HG03354 (cell line): Measurements from ENCODE around the gene DENND10.
"Not testable (repeated sequence)": the region's sequence is repeated elsewhere in the genome, so short reads cannot be mapped to it uniquely, and the experiment has no call there.

ENCODE experiments used
- ATAC-seq: cut with Tn5 transposase; IDR thresholded peaks from one replicate; pipeline ENCODE4 v1.9.1; 2021; ENCODE audit warnings: mild to moderate bottlenecking; ENCODE audit not compliant: unreplicated experiment, poor library complexity, severe bottlenecking

The DENND10 gene

DNA sequence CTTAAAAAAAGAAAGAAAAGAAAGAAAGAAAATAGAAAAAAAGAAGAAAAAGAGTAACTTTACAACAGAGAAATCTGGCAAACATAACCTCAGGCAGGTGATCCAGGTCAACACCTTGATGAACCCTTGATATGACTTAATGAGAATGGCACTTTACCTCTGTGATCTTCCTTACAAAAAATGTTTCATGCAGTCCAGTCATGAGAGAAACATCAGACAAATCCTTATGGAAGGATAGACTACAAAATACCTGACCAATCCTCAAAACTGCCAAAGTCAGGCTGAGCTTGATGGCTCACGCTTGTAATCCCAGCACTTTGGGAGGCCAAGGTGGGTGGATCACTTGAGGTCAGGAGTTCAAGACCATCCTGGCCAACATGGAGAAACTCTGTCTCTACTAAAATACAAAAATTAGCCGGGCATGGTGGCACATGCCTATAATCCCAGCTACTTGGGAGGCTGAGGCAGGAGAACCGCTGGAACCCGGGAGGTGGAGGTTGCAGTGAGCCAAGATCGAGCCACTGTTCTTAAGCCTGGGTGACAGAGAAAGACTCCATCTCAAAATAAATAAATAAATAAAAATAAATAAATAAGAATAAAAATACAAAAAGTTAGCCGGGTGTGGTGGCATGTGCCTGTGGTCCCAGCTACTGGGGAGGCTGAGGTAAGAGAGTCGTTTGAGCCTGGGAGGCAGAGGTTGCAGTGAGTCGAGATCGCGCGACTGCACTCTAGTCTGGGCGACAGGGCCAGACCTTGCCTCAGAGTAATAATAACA lies 7.1 kb upstream of the DENND10 start:
- not testable (repeated sequence) for ATAC-seq

DNA sequence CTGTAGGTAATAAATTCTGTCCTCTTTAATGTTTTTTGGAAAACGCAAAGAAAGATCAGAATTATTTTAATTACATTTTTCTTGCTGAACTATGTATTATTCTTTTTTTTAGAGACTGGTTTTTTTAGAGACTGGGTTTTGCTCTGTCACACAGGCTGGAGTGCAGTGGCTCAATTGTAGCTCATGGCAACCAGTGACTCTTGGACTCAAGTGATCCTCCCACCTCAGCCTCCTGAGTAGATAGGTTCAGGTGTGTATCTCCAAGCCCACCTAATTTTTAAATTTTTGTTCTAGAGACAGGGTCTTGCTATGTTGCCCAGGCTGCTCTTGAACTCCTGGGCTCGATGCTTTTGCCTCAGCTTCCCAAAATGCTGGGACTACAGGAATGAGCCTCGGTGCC lies 5.3 kb upstream of the DENND10 start:
- ATAC-seq, result no peak

DNA sequence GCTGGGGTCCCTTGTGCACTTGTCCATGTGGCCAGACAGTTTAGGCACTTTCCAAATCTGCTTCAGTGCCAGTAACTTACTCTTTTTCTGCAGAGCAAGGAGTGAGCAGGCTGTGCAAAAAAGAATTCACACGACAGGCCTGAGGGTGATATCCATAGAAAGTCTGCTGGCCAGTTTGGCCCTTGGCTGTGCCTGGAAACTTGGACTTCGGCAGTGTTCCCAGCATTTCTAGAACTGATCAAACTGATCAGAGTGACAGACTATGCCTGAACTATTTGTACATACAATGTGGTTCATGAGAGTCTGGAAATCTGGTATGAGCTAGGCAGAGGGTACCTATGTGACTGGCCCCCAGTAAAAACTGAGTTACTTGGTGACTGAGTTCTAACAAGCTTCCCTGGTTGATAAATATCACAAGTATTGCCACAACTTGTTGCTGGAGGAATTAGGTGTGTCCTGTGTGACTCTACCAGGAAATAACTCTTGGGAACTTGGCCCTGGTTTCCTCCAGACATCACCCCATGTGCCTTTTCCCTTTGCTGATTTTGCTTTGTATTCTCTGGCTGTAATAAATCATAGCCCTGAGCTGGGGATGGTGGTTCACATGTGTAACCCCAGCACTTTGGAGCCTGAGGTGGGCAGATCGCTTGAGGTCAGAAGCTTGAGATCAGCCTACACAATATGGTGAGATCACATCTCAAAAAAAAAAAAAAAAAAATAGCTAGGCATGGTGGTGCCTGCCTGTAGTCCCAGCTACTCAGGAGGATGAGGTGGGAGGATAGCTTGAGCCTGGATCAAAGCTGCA lies 3.3 kb upstream of the DENND10 start:
- no peak for ATAC-seq

DNA sequence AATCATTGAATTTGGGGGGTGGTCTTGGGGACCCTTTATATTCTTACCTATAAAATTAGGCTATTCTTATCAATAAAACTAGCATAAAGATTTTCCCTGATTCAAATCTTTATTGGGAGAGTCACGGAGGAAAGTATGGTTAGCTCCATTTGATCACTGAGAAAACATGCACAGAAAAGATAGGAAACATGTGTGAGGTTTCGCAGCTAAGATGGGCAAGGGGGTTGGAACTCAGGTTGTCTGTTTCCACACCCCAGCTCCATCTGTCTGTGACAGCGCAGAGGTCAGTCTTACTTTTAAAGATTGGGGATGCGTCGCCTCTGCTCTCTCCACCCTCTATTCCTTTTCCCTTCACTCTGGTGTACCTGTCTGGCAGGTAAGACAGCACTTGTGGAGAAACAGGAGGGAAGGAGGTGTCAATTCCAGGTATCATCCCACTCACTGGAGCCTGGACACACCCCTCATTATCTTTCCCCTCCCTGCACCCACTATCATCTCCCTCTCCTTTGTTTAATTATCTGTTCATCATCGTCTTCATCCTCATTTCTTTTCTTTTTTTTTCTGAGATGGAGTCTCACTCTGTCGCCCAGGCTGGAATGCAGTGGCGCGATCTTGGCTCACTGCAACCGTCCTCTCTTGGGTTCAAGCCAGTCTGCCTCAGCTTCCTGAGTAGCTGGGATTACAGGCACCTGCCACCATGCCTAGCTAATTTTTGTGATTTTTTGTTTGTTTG lies 2.4 kb upstream of the DENND10 start:
- ATAC-seq, result no peak

DNA sequence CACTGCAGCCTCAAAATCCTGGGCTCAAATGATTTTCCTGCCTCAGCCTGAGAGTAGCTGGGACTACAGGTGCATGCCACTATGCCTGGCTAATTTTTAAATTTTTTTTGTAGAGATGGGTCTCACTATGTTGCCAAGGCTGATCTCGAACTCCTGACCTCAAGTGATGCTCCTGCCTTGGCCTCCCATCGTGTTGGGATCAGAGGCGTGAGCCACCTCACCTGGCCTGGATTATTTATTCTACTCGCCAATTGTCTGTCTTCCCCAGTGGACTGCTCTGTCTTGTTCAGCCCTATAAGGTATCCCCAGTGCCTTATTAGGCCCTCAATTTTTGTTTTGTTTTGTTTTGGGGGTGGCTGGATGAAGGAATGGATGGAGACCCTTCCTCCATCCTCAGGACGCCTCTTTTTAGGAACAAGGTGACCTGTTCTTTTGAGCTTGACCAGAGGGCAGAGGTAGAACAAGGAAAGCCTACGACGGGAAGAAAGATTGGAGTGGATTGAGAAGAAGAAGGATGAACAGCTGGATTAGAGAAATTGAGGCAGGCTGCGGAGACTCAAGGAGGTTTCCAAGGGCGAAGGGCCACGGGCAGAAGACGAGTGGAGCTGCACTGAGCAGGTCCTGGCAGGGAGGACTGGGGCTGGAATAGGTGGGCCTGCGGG lies 541 bp upstream of the DENND10 start:
- ATAC-seq, result no peak

DNA sequence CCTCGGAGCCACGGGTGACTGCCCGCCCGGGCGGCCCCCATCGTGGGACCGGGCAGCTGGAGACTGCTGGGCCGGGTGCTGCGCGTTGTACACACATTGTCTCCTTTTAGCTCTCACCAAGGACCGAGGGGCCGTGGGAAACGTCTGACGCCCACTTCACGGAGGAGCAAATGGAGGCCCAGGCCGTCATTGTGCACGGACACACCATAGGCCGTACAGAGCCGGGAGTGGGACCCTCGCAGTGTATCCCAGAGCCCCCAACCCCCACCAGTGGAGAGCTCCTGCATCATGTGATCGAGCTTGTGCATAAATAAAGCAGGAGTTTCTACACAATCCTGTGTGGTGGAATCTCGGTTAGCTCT lies 722 bp downstream of the DENND10 start:
- no peak for ATAC-seq

DNA sequence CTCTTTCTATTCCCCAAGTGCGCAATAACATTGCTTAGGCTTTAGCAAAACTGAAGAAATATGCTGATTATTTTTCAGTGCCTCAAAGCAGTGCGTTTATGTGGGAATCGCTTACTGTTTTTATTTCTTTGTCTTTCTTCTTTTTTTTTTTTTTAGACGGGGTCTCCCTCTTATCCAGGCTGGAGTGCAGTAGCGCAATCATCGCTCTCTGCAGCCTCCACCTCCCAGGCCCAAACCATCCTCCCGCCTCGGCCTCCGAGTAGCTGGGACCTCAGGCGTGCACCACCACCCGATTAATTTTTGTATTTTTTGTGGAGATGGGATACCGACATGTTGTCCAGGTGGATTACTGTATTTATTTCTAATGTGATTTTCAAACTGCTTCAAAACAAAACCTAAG lies 1.2 kb downstream of the DENND10 start:
- no peak for ATAC-seq

DNA sequence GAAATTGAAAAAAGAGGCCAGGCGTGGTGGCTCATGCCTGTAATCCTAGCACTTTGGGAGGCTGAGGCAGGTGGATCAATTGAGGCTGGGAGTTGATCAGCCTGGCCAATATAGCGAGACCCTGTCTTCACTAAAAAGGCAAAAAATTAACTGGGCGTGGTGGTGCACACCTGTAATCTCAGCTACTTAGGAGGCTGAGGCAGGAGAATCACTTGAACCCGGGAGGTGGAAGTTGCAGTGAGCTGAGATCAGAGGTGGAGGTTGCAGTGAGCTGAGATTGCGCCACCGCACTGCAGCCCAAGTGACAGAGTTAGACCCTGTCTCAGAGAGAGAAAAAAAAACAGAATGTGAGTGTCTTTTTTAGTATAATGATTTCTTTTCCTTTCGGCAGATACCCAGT lies 2.0 kb downstream of the DENND10 start:
- not testable (repeated sequence) for ATAC-seq

DNA sequence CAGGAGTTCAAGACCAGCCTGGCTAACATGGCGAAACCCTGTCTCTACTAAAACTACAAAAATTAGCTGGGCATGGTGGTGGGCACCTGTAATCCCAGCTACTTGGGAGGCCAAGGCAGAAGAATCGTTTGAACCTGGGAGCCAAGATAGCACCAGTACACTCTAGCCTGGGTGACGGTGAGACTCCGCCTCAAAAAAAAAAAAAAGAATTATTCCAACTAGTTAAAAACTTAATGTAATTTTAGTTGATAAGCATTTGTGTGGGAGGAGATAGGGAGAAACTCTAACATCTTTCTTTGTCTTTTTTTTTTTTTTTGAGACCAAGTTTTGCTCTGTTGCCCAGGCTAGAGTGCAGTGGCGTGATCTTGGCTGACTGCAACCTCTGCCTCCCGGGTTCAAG lies 3.2 kb downstream of the DENND10 start:
- ATAC-seq, result not testable (repeated sequence)

DNA sequence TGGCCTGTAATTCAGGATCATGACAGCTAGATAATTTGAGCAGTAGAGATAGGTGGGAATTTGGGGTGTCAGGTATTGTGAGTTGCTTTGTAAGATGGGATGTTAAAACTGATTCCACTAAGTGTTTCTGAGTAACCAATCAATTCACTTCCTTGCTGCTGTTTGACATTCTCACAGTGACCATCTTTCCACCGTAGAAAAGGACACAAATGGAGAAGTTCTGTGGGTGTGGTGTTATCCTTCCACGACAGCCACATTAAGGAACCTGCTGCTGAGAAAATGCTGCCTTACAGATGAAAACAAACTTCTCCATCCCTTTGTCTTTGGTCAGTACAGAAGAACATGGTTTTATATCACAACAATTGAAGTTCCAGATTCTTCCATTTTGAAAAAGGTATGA lies 3.9 kb downstream of the DENND10 start:
- not testable (repeated sequence) for ATAC-seq

DNA sequence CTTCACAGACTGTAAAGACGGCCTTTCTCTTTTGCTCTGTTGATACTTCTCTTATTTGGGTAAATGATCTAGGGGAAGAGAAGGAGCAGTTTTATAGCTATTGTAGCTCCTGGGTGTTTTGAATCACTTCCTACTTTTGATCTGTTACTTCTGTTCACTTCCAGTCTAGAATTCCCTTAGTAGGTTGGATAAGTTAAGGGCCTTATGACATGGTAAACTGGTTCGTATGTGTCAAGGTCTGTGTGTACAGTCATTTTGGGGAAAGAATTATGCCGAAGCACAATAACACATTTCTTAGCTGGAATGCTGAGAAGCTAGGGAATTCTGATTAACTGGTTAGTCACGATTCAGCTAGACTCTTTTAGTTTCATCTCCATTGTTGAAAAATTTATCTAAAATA lies 8.1 kb downstream of the DENND10 start:
- no peak for ATAC-seq

DNA sequence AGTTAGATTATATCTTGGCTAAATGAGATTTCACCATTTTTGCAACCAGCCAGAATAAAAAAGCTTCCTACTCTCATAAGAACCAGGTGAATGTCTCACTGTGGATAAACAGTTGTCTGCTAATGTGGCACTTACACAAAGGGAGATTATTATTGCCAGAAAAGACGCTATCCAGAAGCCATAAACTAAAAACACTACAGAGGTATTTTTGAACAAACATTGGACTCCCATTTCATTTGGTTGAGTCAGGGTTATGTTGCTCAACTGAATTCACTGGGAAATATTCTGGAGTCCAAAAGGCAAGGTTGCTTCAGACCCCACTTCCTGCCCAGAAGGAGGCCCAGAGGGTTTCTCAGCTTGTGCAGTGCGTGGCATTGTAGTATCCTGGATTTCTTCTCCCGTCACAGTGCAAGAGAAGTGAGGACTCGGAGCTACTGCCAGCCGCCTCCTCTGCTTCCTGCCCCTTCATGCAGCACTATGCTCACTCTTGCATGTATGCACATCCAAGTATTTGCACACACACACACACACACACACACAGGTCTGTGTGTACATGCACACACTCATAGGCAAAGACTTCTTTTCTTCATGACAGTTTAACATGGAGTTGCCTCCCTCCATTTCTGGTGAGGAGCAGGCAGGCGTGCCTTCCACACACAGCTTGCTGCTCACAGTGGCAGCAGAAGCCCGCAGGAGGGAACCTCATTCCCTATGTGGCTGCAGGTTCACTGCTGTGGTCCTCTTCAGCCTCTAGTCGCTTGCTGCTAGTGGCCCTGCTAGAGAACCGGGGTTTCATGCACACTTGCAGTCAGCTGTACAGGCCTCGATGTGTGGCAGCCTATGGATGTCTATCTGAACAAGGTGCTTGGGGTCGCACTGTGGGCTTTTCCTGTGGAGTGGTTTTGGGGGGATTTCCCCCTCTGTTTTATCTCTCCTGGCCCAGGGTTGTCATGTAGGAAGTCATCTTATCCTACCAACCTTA lies 10.1 kb downstream of the DENND10 start:
- no peak for ATAC-seq

DNA sequence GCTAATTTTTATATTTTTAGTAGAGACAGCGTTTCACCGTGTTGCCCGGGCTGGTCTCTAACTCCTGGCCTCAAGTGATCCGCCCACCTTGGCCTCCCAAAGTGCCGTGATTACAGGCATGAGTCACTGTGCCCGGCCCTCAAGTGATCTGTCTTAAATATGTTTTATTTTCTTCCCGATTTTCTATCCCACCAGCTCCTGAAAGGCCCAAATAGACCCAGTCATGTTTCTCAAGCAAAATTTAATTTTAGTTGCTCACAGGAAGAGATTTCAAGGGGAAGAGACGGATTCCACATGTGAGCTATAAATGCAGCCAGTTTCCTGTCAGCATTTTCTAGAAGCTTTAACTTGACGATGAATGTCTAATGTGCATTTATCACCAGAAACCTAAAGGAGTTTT lies 12.0 kb downstream of the DENND10 start:
- no peak for ATAC-seq

DNA sequence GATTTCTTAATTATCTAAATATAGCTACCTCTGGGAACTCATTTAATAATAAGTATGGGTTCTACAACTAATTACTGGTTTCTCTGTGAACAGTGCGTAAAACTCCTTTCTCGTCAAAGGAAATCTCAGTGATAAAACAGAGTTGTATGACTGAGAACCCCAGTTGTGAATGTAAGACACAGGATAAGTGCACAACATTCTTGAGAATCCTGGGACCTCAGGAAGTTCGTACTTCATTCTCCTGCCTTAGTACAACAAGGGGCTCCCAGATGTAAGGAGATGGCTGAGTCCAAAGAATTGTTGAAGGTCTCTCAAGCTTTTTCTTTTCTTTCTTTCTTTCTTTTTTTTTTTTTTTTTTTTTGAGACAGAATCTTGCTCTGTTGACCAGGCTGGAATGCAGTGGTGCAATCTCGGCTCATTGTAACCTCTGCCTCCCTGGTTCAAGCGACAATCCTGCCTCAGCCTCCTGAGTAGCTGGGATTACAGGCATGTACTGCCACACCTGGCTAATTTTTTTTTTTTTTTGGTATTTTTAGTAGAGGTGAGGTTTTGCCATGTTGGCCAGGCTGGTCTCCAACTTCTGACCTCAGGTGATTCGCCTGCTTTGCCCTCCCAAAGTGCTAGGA lies 12.5 kb downstream of the DENND10 start:
- ATAC-seq, result no peak

DNA sequence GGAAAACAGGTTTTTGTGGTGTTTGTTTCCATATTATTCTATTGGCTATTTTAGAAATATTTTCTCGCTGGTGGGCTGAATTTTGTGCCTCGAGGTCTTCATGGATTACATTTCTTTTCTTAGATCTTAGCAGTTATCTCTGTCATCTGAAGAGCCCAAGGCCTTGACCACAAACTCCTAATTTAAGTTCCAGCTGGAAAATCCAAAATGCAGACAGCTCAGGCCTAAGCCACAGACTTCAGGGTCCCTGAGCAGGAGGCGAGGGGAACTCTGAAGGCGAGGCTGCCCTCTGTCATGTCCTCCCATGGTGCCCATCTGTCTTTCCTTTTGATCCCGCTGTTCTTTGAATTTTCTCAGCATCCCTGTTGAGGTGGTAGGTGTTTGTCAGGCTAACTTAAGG lies 14.3 kb downstream of the DENND10 start:
- no peak for ATAC-seq

DNA sequence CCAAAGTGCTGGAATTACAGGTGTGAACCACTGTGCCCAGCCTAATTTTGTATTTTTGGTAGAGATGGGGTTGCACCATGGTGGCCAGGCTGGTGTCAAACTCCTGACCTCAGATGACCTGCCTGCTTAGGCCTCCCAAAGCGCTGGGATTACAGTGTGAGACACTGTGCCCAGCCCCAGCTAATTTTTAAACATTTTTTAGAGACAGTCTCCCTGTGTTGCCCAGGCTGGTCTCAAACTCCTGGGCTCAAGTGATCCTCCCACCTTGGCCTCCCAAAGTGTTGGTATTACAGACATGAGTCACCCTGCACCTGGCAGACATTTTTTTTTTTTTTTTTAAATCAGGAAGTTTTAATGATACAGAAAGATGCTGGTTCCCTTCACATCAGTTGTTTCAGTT lies 15.5 kb downstream of the DENND10 start:
- no peak for ATAC-seq

DNA sequence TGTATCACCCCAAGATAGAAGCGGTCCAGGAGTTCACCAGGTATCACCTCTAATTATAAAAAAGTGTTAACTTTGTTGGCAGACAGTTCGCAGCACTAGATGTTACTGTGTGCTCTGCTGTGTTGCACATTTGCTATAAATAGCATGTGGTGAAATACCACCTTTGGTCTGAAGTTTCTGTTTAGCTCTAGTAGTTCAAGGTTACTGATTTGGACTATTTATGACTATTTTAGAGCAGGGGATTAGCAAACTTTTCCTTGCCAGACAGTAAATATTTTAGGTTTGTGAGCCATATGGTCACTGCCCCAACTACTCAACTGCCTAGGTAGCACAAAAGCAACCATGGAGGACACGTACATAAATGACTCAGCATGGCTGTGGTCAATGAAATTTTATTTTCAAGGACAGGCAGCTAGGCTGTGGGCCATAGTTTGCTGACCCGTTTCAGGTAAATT lies 16.5 kb downstream of the DENND10 start:
- ATAC-seq, result peak; percentile 93

DNA sequence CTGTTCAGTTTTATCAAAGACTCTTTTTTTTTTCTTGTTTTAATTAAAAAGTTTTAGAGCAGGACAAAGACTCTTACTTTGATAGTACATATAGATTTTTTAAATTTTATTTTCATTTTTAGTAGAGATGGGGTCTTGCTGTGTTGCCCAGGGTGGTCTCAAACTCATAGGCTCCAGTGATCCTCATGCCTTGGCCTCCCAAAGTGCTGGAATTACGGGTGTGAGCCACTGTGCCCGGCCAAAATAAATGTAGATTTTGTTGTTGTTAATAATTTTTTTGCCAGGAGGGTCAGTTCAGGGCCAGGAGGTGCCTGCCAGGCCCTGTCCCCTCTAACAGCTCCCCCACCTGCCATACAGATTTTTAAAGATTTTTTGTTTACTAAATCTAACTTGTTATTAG lies 17.0 kb downstream of the DENND10 start:
- no peak for ATAC-seq

DNA sequence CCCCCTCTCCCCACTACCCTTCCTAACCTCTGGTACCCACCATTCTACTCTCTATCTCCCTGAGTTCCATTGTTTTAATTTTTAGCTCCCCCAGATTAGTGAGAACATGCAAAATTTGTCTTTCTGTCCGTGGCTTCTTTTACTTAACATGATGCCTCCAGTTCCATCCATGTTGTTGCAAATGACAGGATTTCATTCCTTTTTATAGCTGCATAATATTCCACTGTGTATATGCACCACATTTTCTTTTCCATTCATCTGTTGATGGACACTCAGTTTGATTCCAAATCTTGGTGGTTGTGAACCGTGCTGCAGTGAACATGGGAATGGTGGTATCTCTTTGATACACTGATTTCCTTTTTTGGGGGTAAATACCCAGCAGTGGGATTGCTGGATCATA lies 22.0 kb downstream of the DENND10 start:
- ATAC-seq, result no peak
